ENCODE measurements around the gene ZYG11A.

The ZYG11A gene

GRCh38 chr1:52900402-52900801 lies 57.8 kb downstream of the ZYG11A start:
- H3K9me3 ChIP-seq (ENCODE audit: low read length) = no peaks in the 10 kb centered on the region
- no peak overlapping the region for H3K4me2 ChIP-seq (ENCODE audit: low read length)
- H3K4me3 ChIP-seq (ENCODE audit: low read depth, low read length, poor library complexity, severe bottlenecking) = no peak overlapping the region
- H4K20me1 ChIP-seq (ENCODE audit: insufficient read depth, low read length) = no peaks in the 10 kb centered on the region
- H3K27me3 ChIP-seq (ENCODE audit: insufficient read depth, low read length) = no peaks in the 10 kb centered on the region
- H3K4me1 ChIP-seq (ENCODE audit: insufficient read depth, low read length, severe bottlenecking) = no peaks in the 10 kb centered on the region
- TF ChIP-seq, protein P1, sequence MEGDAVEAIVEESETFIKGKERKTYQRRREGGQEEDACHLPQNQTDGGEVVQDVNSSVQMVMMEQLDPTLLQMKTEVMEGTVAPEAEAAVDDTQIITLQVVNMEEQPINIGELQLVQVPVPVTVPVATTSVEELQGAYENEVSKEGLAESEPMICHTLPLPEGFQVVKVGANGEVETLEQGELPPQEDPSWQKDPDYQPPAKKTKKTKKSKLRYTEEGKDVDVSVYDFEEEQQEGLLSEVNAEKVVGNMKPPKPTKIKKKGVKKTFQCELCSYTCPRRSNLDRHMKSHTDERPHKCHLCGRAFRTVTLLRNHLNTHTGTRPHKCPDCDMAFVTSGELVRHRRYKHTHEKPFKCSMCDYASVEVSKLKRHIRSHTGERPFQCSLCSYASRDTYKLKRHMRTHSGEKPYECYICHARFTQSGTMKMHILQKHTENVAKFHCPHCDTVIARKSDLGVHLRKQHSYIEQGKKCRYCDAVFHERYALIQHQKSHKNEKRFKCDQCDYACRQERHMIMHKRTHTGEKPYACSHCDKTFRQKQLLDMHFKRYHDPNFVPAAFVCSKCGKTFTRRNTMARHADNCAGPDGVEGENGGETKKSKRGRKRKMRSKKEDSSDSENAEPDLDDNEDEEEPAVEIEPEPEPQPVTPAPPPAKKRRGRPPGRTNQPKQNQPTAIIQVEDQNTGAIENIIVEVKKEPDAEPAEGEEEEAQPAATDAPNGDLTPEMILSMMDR (IDR thresholded peaks at IDR 0.05; ENCODE audit: low read length) = no peak
- TF ChIP-seq EZH2 (IDR thresholded peaks at IDR 0.05; ENCODE audit: borderline replicate concordance, low read length) = no peak
- H3K27ac ChIP-seq (ENCODE audit: low read depth, low read length, poor library complexity, severe bottlenecking) = no peak overlapping the region
- peaks cover 21% of the 10 kb centered on the region for H3K36me3 ChIP-seq (ENCODE audit: insufficient read depth, low read length)
- no peak overlapping the region for H2AFZ ChIP-seq (ENCODE audit: low read length)
- H3F3A ChIP-seq (ENCODE audit: insufficient read depth, low read length) = no peaks in the 10 kb centered on the region
- H3K9me2 ChIP-seq (ENCODE audit: low read depth, low read length) = no peaks in the 10 kb centered on the region
- no peaks in the 10 kb centered on the region for H3K79me2 ChIP-seq (ENCODE audit: insufficient read depth, low read length)
- H3K9ac ChIP-seq (ENCODE audit: low read length) = no peak overlapping the region

GRCh38 chr1:52901384-52901783 lies 58.8 kb downstream of the ZYG11A start:
- TF ChIP-seq, protein P1 (IDR thresholded peaks at IDR 0.05; ENCODE audit: low read length) = no peak
- TF ChIP-seq EZH2 (IDR thresholded peaks at IDR 0.05; ENCODE audit: borderline replicate concordance, low read length) = no peak
- peaks cover 14% of the 10 kb centered on the region for H3K36me3 ChIP-seq (ENCODE audit: insufficient read depth, low read length)
- no peak overlapping the region for H3K4me3 ChIP-seq (ENCODE audit: low read depth, low read length, poor library complexity, severe bottlenecking)
- H3K9me3 ChIP-seq (ENCODE audit: low read length) = no peaks in the 10 kb centered on the region
- H3K79me2 ChIP-seq (ENCODE audit: insufficient read depth, low read length) = no peaks in the 10 kb centered on the region
- H3F3A ChIP-seq (ENCODE audit: insufficient read depth, low read length) = no peaks in the 10 kb centered on the region
- no peak overlapping the region for H3K27ac ChIP-seq (ENCODE audit: low read depth, low read length, poor library complexity, severe bottlenecking)
- no peak overlapping the region for H2AFZ ChIP-seq (ENCODE audit: low read length)
- no peak overlapping the region for H3K9ac ChIP-seq (ENCODE audit: low read length)
- H3K27me3 ChIP-seq (ENCODE audit: insufficient read depth, low read length) = no peaks in the 10 kb centered on the region
- H3K4me1 ChIP-seq (ENCODE audit: insufficient read depth, low read length, severe bottlenecking) = no peaks in the 10 kb centered on the region
- H3K4me2 ChIP-seq (ENCODE audit: low read length) = no peak overlapping the region
- no peaks in the 10 kb centered on the region for H4K20me1 ChIP-seq (ENCODE audit: insufficient read depth, low read length)
- H3K9me2 ChIP-seq (ENCODE audit: low read depth, low read length) = no peaks in the 10 kb centered on the region

DNA sequence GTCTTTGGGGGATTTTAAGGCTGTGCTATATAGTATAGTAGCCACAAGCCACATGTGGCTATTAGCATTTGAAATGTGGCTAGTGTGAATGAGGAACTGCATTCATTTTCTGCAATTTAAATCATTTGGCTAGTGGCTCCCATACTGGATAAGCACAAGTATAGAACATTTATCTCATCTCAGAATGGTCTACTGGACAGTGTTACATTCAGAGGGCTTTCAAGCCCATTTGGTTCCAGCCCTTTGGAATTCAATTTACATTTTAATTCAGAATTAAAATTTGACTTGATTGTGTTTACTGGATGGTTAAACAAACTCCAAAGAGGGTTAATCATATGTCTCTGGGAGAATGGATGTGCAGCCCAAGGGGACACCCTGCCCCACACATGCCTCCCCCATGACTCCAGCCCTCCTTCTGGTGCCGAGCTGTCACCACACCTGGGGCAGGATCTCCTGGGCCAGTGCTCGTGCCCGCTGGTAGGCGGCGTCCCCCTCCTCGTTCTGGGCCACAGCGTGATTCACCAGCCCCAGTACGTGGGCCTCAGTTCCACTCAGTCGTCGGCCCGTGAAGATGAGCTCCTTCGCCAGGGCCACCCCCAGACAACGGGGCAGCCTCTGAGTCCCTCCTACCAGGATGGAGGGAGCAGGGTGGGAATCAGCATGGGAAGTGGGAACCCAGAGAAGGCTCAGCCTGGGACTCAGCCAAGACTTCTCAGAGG lies 61.8 kb downstream of the ZYG11A start:
- H4K20me1 ChIP-seq (ENCODE audit: insufficient read depth, low read length) = no peaks in the 10 kb centered on the region

More for the DNA sequence above, 61.8 kb downstream of the ZYG11A start:
- Histone ChIP-seq H3K4me3 (ENCODE audit: low read depth, low read length, poor library complexity, severe bottlenecking) (no peak overlapping the region), H3K79me2 (ENCODE audit: insufficient read depth, low read length) (no peaks in the 10 kb centered on the region), H3K9me2 (ENCODE audit: low read depth, low read length) (no peaks in the 10 kb centered on the region), H3K27ac (ENCODE audit: low read depth, low read length, poor library complexity, severe bottlenecking) (no peak overlapping the region), H3K27me3 (ENCODE audit: insufficient read depth, low read length) (no peaks in the 10 kb centered on the region), H2AFZ (ENCODE audit: low read length) (no peak overlapping the region), H3K36me3 (ENCODE audit: insufficient read depth, low read length) (no peaks in the 10 kb centered on the region), H3K9ac (ENCODE audit: low read length) (no peak overlapping the region), H3K9me3 (ENCODE audit: low read length) (no peaks in the 10 kb centered on the region), H3K4me1 (ENCODE audit: insufficient read depth, low read length, severe bottlenecking) (no peaks in the 10 kb centered on the region), H3K4me2 (ENCODE audit: low read length) (no peak overlapping the region), H3F3A (ENCODE audit: insufficient read depth, low read length) (no peaks in the 10 kb centered on the region)
- TF ChIP-seq, protein P1 (IDR thresholded peaks at IDR 0.05; ENCODE audit: low read length) = no peak
- no peak for TF ChIP-seq EZH2 (IDR thresholded peaks at IDR 0.05; ENCODE audit: borderline replicate concordance, low read length)
